GM23248 (cell line): ENCODE results near the gene DIP2C.

ENCODE experiments used
- EZH2 ChIP-seq: fragments of 200-600 bp; sonication (generic); IDR thresholded peaks from 2 replicates; pipeline ENCODE4 v1.6.1; 2018; ENCODE audit warnings: antibody characterized with exemption, mild to moderate bottlenecking; ENCODE audit not compliant: insufficient read depth, poor library complexity, severe bottlenecking
- EZH2phosphoT487 ChIP-seq: fragments of 200-600 bp; sonication (generic); IDR thresholded peaks from 2 replicates; pipeline ENCODE4 v1.6.1; 2018; ENCODE audit warnings: antibody characterized with exemption, moderate library complexity, mild to moderate bottlenecking, low read depth; ENCODE audit not compliant: insufficient read depth

- TF ChIP-seq EZH2phosphoT487 (no peak), EZH2 (no peak)
Observed at GRCh38 chr10:481628-482027, 207.8 kb downstream of the DIP2C start.
